GM21786 (cell line): Measurements from ENCODE around the gene SENP1.
"Not testable (repeated sequence)": the region's sequence is repeated elsewhere in the genome, so short reads cannot be mapped to it uniquely, and the experiment has no call there.

ENCODE experiments used
- ATAC-seq: cut with Tn5 transposase; IDR thresholded peaks from one replicate; pipeline ENCODE4 v1.9.1; 2021; ENCODE audit not compliant: unreplicated experiment

The SENP1 gene

GRCh38 chr12:48115957-48116356 lies 10.1 kb upstream of the SENP1 start:
- no peak for ATAC-seq

GRCh38 chr12:48111312-48111693 lies 5.4 kb upstream of the SENP1 start:
- not testable (repeated sequence) for ATAC-seq

GRCh38 chr12:48110691-48111311 lies 4.9 kb upstream of the SENP1 start:
- ATAC-seq, result no peak

- no peak for ATAC-seq
Measured at GRCh38 chr12:48109424-48109823, 3.5 kb upstream of the SENP1 start.

GRCh38 chr12:48106681-48107613 lies 1.1 kb upstream of the SENP1 start:
- ATAC-seq, result no peak

GRCh38 chr12:48105321-48105866 lies 485 bp downstream of the SENP1 start:
- ATAC-seq, result peak; percentile 22

GRCh38 chr12:48104531-48104930 lies 1.3 kb downstream of the SENP1 start:
- ATAC-seq, result no peak

GRCh38 chr12:48092611-48093010 lies 13.3 kb downstream of the SENP1 start:
- no peak for ATAC-seq

GRCh38 chr12:48086327-48086726 lies 19.6 kb downstream of the SENP1 start:
- ATAC-seq, result no peak

GRCh38 chr12:48084841-48085460 lies 20.9 kb downstream of the SENP1 start:
- no peak for ATAC-seq

GRCh38 chr12:48084066-48084465 lies 21.8 kb downstream of the SENP1 start:
- ATAC-seq, result no peak

- ATAC-seq, result no peak
Measured at GRCh38 chr12:48080821-48081220, 25.1 kb downstream of the SENP1 start.

GRCh38 chr12:48080285-48080684 lies 25.6 kb downstream of the SENP1 start:
- ATAC-seq, result no peak

- no peak for ATAC-seq
Measured at GRCh38 chr12:48078901-48079300, 27.0 kb downstream of the SENP1 start.

- no peak for ATAC-seq
Measured at GRCh38 chr12:48077111-48077510, 28.8 kb downstream of the SENP1 start.

GRCh38 chr12:48075832-48076231 lies 30.0 kb downstream of the SENP1 start:
- ATAC-seq, result no peak

- ATAC-seq, result no peak
Measured at GRCh38 chr12:48074266-48074665, 31.6 kb downstream of the SENP1 start.

GRCh38 chr12:48072266-48072665 lies 33.6 kb downstream of the SENP1 start:
- no peak for ATAC-seq

GRCh38 chr12:48071808-48072207 lies 34.1 kb downstream of the SENP1 start:
- ATAC-seq, result no peak

GRCh38 chr12:48070731-48071130 lies 35.1 kb downstream of the SENP1 start:
- ATAC-seq, result no peak

- ATAC-seq, result no peak
Measured at GRCh38 chr12:48070033-48070432, 35.8 kb downstream of the SENP1 start.

- no peak for ATAC-seq
Measured at GRCh38 chr12:48069241-48069640, 36.6 kb downstream of the SENP1 start.
